Gastroesophageal sphincter (tissue), 4 donors: ENCODE results near the gene ACTL6B. TPM values are rescaled to one million over a fixed set of nuclear protein-coding genes. Genes with fewer than 3 reads are reported as not detected.
A peak's percentile ranks its signal among the peaks of the same experiment; 100 is the strongest.

ENCODE experiments used
- ATAC-seq: fragments of 150-250 bp; one replicate; pipeline ENCODE4 v1.9.1; 2016; ENCODE audit warnings: mild to moderate bottlenecking, moderate library complexity
- H3K27ac ChIP-seq, 4 donors: fragments of 200-600 bp; sonication (generic) in 3 of 4; 1 replicate in 3 of 4; 2 replicates in 1 of 4; pipeline ENCODE4 v1.5.1; 2016 to 2019
- H3K27me3 ChIP-seq: fragments of 200-600 bp; sonication (generic); one replicate; pipeline ENCODE4 v1.5.1; 2019
- H3K36me3 ChIP-seq, 2 donors: fragments of 200-600 bp; sonication (generic); one replicate each; pipeline ENCODE4 v1.5.1; 2019; ENCODE audit warnings: control low read depth in 1 of 2
- H3K4me1 ChIP-seq, 3 donors: fragments of 200-600 bp; sonication (generic); 1 replicate in 2 of 3; 2 replicates in 1 of 3; pipeline ENCODE4 v1.5.1; 2016 to 2019; ENCODE audit warnings: control low read depth in 2 of 3
- H3K4me3 ChIP-seq, 2 donors: fragments of 200-600 bp; sonication (generic); one replicate each; pipeline ENCODE4 v1.5.1; 2019; ENCODE audit warnings: mild to moderate bottlenecking in 1 of 2, moderate library complexity in 1 of 2
- H3K9me3 ChIP-seq, 3 donors: fragments of 200-600 bp; sonication (generic); one replicate each; pipeline ENCODE4 v1.5.1; 2017 to 2019; ENCODE audit warnings: control low read depth in 2 of 3
- CTCF ChIP-seq, 4 experiments: fragments of 200-600 bp in 2 of 4; fragments of 450-650 bp in 2 of 4; sonication (generic) in 1 of 4; IDR thresholded peaks; one replicate each; pipeline ENCODE4 v1.5.1; 2017 to 2019; ENCODE audit warnings: antibody characterized with exemption in 4 of 4, mild to moderate bottlenecking in 2 of 4, moderate library complexity in 2 of 4
- EP300 ChIP-seq: sonication (generic); formaldehyde crosslinking; IDR thresholded peaks from one replicate; pipeline ENCODE4 v1.6.1; 2017; ENCODE audit warnings: antibody characterized with exemption, mild to moderate bottlenecking
- POLR2A ChIP-seq, 2 donors: fragments of 450-650 bp; IDR thresholded peaks; one replicate each; pipeline ENCODE4 v1.6.1; 2017; ENCODE audit warnings: antibody characterized with exemption in 2 of 2, mild to moderate bottlenecking in 2 of 2, moderate library complexity in 1 of 2
- POLR2AphosphoS5 ChIP-seq: sonication (generic); formaldehyde crosslinking; IDR thresholded peaks from one replicate; pipeline ENCODE4 v1.6.1; 2017; ENCODE audit warnings: antibody characterized with exemption
- WGBS, 2 donors: methylation state at CpG; one replicate each; pipeline ENCODE4 v1.1.5; 2018; ENCODE audit warnings: low coverage in 1 of 2; 5-methylcytosine and 5-hydroxymethylcytosine counted together
- total RNA-seq, 4 donors: library from RNA; depleted of rRNA; stranded (reverse); fragments of >200 nt; gene quantifications; one replicate each; pipeline ENCODE4 v1.1.0, GENCODE V29; 2016

ACTL6B gene
- total RNA-seq, 4 donors from 2014 or later: 2.2 TPM; not detected in 3

- peak; percentile 14 for ATAC-seq
These were observed 43.4 kb downstream of the ACTL6B start for GRCh38 chr7:100612730-100613390.

GRCh38 chr7:100611983-100612729 is 44.1 kb downstream of the ACTL6B start, which contains the start of gene MOSPD3:
Gene MOSPD3, plus strand, starts transcription at chr7:100612540. Its CDS starts 252 bp downstream, at chr7:100612792.
- Histone ChIP-seq H3K27ac (peak within 1 kb of the TSS; percentile 59 to 96 (median 88)), H3K9me3 (no peaks in the 10 kb centered on the region), H3K36me3 (peaks cover 0 to 24% of the 10 kb centered on the region in 2 donors), H3K4me3 (peak within 1 kb of the TSS; percentile 56 to 91), H3K4me1 (peaks cover 0 to 19% (median 9%) of the 10 kb centered on the region in 3 donors), H3K27me3 (no peaks in the 10 kb centered on the region)
- 0 to 1% methylated on average over 5 to 25 of the region's 61 CpGs for WGBS, 2 donors
- peak; percentile 97 for ATAC-seq
- TF ChIP-seq CTCF (IDR thresholded peaks at IDR 0.05): peak in 2 of 4 experiments; percentile 39 to 41
- TF ChIP-seq POLR2A (IDR thresholded peaks at IDR 0.05): peak; percentile 68 to 90
- no peak for TF ChIP-seq EP300
- peak; percentile 82 for TF ChIP-seq POLR2AphosphoS5

More at GRCh38 chr7:100612730-100613390, 43.4 kb downstream of the ACTL6B start:
- Histone ChIP-seq H3K27me3 (no peaks in the 10 kb centered on the region), H3K4me1 (peaks cover 0 to 19% (median 9%) of the 10 kb centered on the region in 3 donors), H3K27ac (peak overlapping the region in 3 of 4 donors; percentile 82 to 96 (median 94)), H3K36me3 (peaks cover 0 to 27% of the 10 kb centered on the region in 2 donors), H3K4me3 (peak overlapping the region; percentile 56 to 91), H3K9me3 (no peaks in the 10 kb centered on the region)
- 20% methylated on average over 3 of the region's 29 CpGs; no CpG with 5 or more reads in 1 of the 2 donors for WGBS, 2 donors
- TF ChIP-seq POLR2A (IDR thresholded peaks at IDR 0.05) (no peak), CTCF (IDR thresholded peaks at IDR 0.05) (no peak), POLR2AphosphoS5 (no peak), EP300 (no peak)

DNA sequence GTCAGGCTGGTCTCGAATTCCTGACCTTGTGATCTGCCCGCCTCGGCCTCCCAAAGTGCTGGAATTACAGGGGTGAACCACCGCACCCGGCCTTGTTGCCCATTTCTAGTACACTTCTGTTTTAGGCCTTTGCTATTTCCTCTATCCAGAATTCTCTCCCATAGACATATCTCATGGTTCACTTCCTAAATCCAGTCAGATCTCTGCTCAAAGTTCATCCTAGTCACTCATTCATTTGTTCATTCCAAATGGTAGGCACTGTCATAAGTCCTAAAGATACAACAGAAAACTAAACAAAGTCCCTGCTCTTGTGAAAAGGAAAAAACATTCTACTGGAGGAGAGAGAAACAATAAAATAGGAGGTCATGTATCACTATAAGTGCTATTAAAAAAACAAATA is 46.3 kb downstream of the ACTL6B start:
- Histone ChIP-seq H3K36me3 (peaks cover 0 to 10% of the 10 kb centered on the region in 2 donors), H3K4me3 (no peak overlapping the region), H3K9me3 (no peaks in the 10 kb centered on the region), H3K4me1 (peaks cover 0 to 31% (median 14%) of the 10 kb centered on the region in 3 donors), H3K27me3 (no peaks in the 10 kb centered on the region), H3K27ac (no peak overlapping the region)
- WGBS, 2 donors: 82% methylated on average over 3 of the region's 5 CpGs; no CpG with 5 or more reads in 1 of the 2 donors
- TF ChIP-seq EP300 (no peak), POLR2A (IDR thresholded peaks at IDR 0.05) (no peak), CTCF (IDR thresholded peaks at IDR 0.05) (no peak), POLR2AphosphoS5 (no peak)
- ATAC-seq: no peak

DNA sequence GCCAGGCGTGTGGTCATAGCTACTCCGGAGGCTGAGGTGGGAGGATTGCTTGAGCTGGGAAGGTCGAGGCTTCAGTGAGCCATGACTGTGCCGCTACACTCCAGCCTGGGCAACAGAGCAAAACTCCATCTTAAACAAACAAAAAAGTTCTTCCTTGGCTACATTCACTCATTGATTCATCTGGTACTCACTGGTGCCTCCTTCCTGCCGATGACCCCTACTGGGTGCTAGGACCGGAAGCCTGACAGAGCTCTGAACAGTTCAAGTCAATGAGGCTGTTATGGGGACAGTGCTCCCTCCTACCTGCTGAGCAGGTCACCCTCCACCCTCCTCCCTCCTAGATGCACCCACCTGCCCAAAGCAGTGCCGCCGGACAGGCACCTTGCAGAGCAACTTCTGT is 49.1 kb downstream of the ACTL6B start:
- ATAC-seq: no peak
- H3K27ac ChIP-seq: no peak overlapping the region
- no peak overlapping the region for H3K4me3 ChIP-seq
- peaks cover 0 to 41% (median 14%) of the 10 kb centered on the region in 3 donors for H3K4me1 ChIP-seq
- no peak for TF ChIP-seq EP300
- TF ChIP-seq POLR2A (IDR thresholded peaks at IDR 0.05): no peak
- no peak for TF ChIP-seq CTCF (IDR thresholded peaks at IDR 0.05)
- TF ChIP-seq POLR2AphosphoS5: no peak
- H3K9me3 ChIP-seq: no peaks in the 10 kb centered on the region
- no peaks in the 10 kb centered on the region for H3K27me3 ChIP-seq
- 73 to 100% methylated on average over 4 to 8 of the region's 8 CpGs for WGBS, 2 donors
- H3K36me3 ChIP-seq: no peaks in the 10 kb centered on the region
